Dermis blood vessel endothelial cell (primary cell): ENCODE results near the gene TSSK6. TPM values are rescaled to one million over a fixed set of nuclear protein-coding genes. Genes with fewer than 3 reads are reported as not detected.
A peak's percentile ranks its signal among the peaks of the same experiment; 100 is the strongest.

Source experiments
- DNase-seq: peaks from one replicate; pipeline ENCODE4 v3.0.0; 2010
- total RNA-seq: library from RNA; depleted of rRNA; stranded (reverse); fragments of >200 nt; gene quantifications from 2 replicates; pipeline ENCODE4 v1.2.3, GENCODE V29; 2014

TSSK6 gene
- total RNA-seq, 1 donor from 2014 or later, result 0.68 TPM

GRCh38 chr19:19530889-19531288, 15.5 kb upstream of the TSSK6 start:
- DNase-seq, result no peak

GRCh38 chr19:19530423-19530804, 15.1 kb upstream of the TSSK6 start:
- DNase-seq, result no peak

GRCh38 chr19:19529783-19530422, 14.6 kb upstream of the TSSK6 start:
- no peak for DNase-seq

GRCh38 chr19:19528721-19529490, 13.6 kb upstream of the TSSK6 start, which contains the start of gene YJEFN3:
Gene YJEFN3 (plus strand): TSS chr19:19528911. CDS start chr19:19528933, 22 bp downstream.
- DNase-seq, result peak; percentile 55

- no peak for DNase-seq
These were observed 12.6 kb upstream of the TSSK6 start for GRCh38 chr19:19527674-19528625.

GRCh38 chr19:19527371-19527656, 12.0 kb upstream of the TSSK6 start:
- no peak for DNase-seq

- DNase-seq, result no peak
These were observed 11.4 kb upstream of the TSSK6 start for GRCh38 chr19:19526581-19527370.

GRCh38 chr19:19525611-19526380, 10.4 kb upstream of the TSSK6 start:
- DNase-seq, result no peak

GRCh38 chr19:19524053-19524452, 8.7 kb upstream of the TSSK6 start:
- DNase-seq, result no peak

GRCh38 chr19:19523177-19523576, 7.8 kb upstream of the TSSK6 start:
- no peak for DNase-seq

- no peak for DNase-seq
These were observed 5.6 kb upstream of the TSSK6 start for GRCh38 chr19:19520989-19521388.

- no peak for DNase-seq
These were observed 1.9 kb upstream of the TSSK6 start for GRCh38 chr19:19517235-19517619.

- peak; percentile 95 for DNase-seq
These were observed 533 bp upstream of the TSSK6 start, which contains the start of gene NDUFA13 for GRCh38 chr19:19515642-19516519. Gene NDUFA13 (plus strand): TSS chr19:19516225. CDS start chr19:19516239, 14 bp downstream.

GRCh38 chr19:19514215-19514657, 1.1 kb downstream of the TSSK6 start:
- peak; percentile 72 for DNase-seq

GRCh38 chr19:19513682-19514081, 1.7 kb downstream of the TSSK6 start:
- no peak for DNase-seq

- no peak for DNase-seq
These were observed 4.9 kb downstream of the TSSK6 start for GRCh38 chr19:19510432-19510831.

GRCh38 chr19:19508217-19508616, 7.1 kb downstream of the TSSK6 start:
- no peak for DNase-seq

GRCh38 chr19:19507354-19507753, 8.0 kb downstream of the TSSK6 start:
- DNase-seq, result no peak

- DNase-seq, result no peak
These were observed 8.8 kb downstream of the TSSK6 start for GRCh38 chr19:19506592-19506991.

GRCh38 chr19:19505669-19506326, 9.6 kb downstream of the TSSK6 start:
- DNase-seq, result no peak
